PFSK-1 (cell line): ENCODE measurements around the gene STS.

Experiments
- FOXP2 ChIP-seq: optimal IDR thresholded peaks from 2 replicates; pipeline ENCODE3; 2011; ENCODE audit warnings: borderline replicate concordance, control low read depth, inconsistent platforms; ENCODE audit not compliant: insufficient read depth; ENCODE audit errors: extremely low read length, extremely low read depth
- POLR2AphosphoS5 ChIP-seq: IDR thresholded peaks from 2 replicates; pipeline ENCODE4 v1.6.1; 2012; ENCODE audit warnings: low read depth, mild to moderate bottlenecking, control low read depth, low read length, moderate library complexity
- SIN3A ChIP-seq: IDR thresholded peaks from 2 replicates; pipeline ENCODE4 v1.6.1; 2012; ENCODE audit warnings: mild to moderate bottlenecking, low read length, moderate library complexity, borderline replicate concordance; ENCODE audit not compliant: insufficient read depth
- TAF1 ChIP-seq: IDR thresholded peaks from 2 replicates; pipeline ENCODE4 v1.6.1; 2012; ENCODE audit warnings: low read length, control low read depth, borderline replicate concordance; ENCODE audit not compliant: insufficient read depth
- TF ChIP-seq, protein P1 (sequence below), 2 experiments: IDR thresholded peaks; 2 replicates each; pipeline versions ENCODE4 v1.6.1 to v1.8.0; 2011 to 2012; ENCODE audit warnings: low read depth in 2 of 2, low read length in 2 of 2, control low read depth in 1 of 2, inconsistent platforms in 1 of 2, mild to moderate bottlenecking in 1 of 2, moderate library complexity in 1 of 2; ENCODE audit not compliant: insufficient read depth in 1 of 2

STS gene

DNA sequence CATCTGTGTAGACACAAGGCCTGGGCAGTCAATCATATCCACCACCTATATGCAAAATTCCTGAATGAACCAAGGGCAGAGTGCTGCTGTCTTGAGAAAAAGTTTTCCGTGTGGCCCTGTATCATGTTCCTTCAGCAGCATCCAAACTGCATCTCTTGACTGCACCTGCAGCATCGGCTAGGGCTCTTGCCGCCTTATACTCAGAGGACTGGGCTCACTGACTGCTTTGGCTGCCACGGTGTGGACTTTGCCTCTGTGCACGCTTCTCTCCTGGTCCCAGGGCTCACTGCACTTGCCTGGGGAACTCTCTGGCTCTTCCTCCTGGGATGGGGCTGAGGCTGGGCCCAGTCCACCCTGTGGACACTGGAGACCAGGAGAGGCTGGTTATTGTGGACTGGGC lies 39.5 kb upstream of the STS start:
- TF ChIP-seq POLR2AphosphoS5, result no peak
- TF ChIP-seq FOXP2, result no peak
- TF ChIP-seq, protein P1, sequence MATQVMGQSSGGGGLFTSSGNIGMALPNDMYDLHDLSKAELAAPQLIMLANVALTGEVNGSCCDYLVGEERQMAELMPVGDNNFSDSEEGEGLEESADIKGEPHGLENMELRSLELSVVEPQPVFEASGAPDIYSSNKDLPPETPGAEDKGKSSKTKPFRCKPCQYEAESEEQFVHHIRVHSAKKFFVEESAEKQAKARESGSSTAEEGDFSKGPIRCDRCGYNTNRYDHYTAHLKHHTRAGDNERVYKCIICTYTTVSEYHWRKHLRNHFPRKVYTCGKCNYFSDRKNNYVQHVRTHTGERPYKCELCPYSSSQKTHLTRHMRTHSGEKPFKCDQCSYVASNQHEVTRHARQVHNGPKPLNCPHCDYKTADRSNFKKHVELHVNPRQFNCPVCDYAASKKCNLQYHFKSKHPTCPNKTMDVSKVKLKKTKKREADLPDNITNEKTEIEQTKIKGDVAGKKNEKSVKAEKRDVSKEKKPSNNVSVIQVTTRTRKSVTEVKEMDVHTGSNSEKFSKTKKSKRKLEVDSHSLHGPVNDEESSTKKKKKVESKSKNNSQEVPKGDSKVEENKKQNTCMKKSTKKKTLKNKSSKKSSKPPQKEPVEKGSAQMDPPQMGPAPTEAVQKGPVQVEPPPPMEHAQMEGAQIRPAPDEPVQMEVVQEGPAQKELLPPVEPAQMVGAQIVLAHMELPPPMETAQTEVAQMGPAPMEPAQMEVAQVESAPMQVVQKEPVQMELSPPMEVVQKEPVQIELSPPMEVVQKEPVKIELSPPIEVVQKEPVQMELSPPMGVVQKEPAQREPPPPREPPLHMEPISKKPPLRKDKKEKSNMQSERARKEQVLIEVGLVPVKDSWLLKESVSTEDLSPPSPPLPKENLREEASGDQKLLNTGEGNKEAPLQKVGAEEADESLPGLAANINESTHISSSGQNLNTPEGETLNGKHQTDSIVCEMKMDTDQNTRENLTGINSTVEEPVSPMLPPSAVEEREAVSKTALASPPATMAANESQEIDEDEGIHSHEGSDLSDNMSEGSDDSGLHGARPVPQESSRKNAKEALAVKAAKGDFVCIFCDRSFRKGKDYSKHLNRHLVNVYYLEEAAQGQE (IDR thresholded peaks at IDR 0.05; ENCODE audit: insufficient read depth in 1 of 2, low read depth in 2 of 2, low read length in 2 of 2), result no peak
- TF ChIP-seq SIN3A, result no peak
- TF ChIP-seq TAF1, result no peak

DNA sequence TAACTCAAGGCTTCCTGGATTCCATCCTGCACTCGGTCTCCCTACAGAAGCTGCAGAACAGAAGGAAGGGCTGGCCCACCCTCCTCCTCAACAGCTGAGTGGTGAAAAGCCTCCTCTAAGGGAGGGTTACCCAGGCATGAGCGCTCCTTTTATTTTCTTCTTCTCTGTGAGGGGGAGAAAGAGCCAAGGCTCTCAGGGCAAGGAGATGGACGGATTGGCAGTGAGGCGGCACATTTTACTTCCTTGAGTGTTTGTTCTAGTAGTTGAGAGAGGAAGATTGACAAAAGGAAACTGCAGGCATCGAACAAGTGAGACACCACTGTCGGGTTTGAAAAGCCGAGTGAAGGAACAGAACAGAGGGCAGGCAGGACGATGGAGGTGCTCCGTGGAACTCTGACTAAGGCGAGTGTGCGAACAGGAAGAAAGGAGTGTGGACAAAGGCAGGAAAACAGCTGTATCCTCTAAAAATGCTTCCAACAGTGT lies 38.4 kb upstream of the STS start:
- TF ChIP-seq POLR2AphosphoS5 (no peak), FOXP2 (no peak), TAF1 (no peak), SIN3A (no peak)
- TF ChIP-seq, protein P1 (IDR thresholded peaks at IDR 0.05; ENCODE audit: insufficient read depth in 1 of 2, low read depth in 2 of 2, low read length in 2 of 2), result no peak

DNA sequence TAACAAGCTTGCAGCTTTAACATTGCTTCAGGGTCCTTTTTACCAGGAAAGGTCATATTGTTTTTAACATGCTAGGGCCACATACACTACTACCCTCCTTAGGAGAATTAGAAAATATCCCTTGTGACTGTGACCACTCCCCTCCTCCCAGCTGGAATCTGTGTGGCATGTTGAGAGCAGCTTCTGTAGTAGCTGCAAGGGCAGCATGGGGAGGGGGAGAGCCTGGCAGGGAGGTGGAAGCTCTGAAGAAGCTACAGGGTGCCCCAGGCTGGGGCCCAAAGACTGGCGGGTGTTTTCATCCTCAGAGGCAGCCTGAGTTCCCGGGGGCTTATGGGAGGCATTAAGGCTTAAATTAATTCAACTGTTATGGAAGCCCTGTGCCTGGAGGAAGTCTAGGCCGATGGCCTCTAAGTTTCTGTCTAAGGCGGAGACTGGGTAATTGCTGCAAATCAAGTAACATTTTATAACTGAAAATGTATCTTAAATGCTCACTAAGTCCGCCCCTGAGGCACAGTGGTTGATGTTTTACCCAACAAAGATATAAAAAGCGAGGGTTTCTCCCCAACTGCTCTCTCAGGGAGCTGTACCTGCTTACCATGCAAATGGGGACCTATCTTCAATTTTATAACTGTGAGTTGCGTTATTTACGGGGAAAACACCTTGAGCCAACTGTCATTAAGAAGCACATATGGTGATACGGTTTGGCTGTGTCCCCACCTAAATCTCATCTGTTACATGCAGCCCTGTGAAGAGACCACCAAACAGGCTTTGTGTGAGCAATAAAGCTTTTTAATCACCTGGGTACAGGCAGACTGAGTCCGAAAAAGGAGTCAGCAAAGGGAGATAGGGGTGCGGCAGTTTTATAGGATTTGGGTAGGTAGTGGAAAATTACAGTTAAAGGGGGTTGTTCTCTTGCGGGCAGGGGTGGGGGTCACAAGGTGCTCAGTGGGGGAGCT lies 37.4 kb upstream of the STS start:
- TF ChIP-seq POLR2AphosphoS5, result no peak
- TF ChIP-seq TAF1, result no peak
- TF ChIP-seq SIN3A, result no peak
- TF ChIP-seq FOXP2, result no peak
- TF ChIP-seq, protein P1 (IDR thresholded peaks at IDR 0.05; ENCODE audit: insufficient read depth in 1 of 2, low read depth in 2 of 2, low read length in 2 of 2), result no peak

DNA sequence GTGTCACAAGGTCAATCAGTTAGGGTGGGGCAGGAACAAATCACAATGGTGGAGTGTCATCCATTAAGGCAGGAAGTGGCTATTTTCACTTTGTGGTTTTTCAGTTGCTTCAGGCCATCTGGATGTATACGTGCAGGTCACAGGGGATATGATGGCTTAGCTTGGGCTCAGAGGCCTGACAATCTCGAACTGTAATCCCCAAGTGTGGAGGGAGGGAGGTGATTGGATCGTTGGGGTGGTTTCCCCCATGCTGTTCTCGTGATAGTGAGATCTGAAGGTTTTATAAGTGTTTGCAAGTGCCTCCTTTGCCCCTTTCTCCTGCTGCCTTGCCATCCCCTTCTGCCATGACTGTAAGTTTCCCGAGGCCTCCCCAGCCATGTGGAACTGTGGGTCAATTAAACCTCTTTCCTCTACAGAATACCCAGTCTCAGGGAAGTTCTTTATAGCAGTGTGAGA lies 36.7 kb upstream of the STS start:
- TF ChIP-seq, protein P1 (IDR thresholded peaks at IDR 0.05; ENCODE audit: insufficient read depth in 1 of 2, low read depth in 2 of 2, low read length in 2 of 2), result no peak
- TF ChIP-seq SIN3A (no peak), TAF1 (no peak), FOXP2 (no peak), POLR2AphosphoS5 (no peak)
